Stimulated activated CD8-positive, alpha-beta memory T cell treated with anti-CD3 and anti-CD28 coated beads, Interleukin-2, amount 100 ng/mL, for 1 hour (primary cell): Measurements from ENCODE around the gene SPTBN5.

Source experiments
- DNase-seq, 2 donors: peaks; one replicate each; pipeline ENCODE4 v3.0.0-alpha.2; 2020; ENCODE audit warnings: low read depth in 2 of 2

SPTBN5 gene

DNA sequence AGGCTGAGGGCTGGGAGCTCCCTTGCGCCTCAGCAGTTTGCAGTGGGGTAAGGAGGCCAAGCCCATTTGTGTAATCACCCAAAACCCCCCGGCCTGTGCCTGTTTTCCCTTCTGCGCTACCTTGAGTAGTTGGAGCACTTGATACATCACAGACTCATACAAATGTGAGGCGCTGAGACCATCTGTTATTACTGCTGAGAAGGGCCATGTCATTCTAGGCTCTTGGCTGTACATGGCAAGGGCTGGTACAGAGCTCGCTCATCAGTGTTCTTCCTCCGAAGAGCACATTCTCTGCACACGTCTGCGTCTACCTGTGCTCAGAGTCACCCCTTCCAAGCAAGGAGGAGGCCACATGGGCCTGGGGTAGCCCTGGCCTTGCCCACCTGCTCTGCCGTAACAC, 45.9 kb downstream of the SPTBN5 start:
- DNase-seq = no peak

GRCh38 chr15:41847206-41847605, 46.6 kb downstream of the SPTBN5 start:
- no peak for DNase-seq

- DNase-seq = no peak
These were observed 49.0 kb downstream of the SPTBN5 start for GRCh38 chr15:41844814-41845213.

DNA sequence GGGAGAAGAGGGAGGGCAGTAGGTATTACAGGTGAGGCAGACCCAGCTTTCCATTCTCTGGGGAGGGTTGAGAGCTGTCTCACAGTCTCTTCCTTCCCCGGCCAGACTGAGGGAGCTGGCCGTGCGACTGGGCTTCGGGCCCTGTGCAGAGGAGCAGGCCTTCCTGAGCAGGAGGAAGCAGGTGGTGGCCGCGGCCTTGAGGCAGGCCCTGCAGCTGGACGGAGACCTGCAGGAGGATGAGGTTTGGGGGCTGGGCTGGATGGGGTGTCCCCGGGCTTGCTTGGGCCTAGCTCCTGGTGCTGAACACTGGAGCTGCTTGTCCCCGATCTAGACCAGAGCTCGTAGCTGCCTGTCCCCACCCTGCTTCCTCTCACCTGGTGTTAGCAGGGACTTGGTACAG, 50.3 kb downstream of the SPTBN5 start:
- DNase-seq = no peak

- DNase-seq = no peak
These were observed 51.6 kb downstream of the SPTBN5 start for GRCh38 chr15:41842229-41842628.

DNA sequence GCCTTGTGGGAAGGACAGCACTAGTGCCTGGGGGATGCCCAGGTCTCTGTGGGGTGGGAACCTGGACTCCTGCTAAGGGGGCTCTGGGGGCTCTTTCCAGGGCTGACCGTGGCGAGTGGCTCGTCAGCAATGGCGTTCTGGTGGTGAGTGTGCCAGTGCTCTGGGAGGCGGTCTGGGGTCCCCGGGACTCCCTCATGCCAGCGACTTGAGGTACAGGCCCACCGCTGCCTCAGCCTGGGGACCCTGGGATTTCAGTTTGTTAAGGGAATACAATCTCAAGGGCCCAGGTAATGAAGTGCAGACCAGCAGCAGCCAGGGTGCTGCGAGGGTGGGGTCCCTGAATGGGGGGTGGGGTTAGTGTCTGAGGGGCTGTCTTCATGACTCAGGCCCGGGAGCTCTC, 52.7 kb downstream of the SPTBN5 start:
- DNase-seq = no peak

- DNase-seq = no peak
These were observed 53.2 kb downstream of the SPTBN5 start for GRCh38 chr15:41840673-41841072.

- no peak for DNase-seq
These were observed 53.9 kb downstream of the SPTBN5 start for GRCh38 chr15:41839781-41840491.

DNA sequence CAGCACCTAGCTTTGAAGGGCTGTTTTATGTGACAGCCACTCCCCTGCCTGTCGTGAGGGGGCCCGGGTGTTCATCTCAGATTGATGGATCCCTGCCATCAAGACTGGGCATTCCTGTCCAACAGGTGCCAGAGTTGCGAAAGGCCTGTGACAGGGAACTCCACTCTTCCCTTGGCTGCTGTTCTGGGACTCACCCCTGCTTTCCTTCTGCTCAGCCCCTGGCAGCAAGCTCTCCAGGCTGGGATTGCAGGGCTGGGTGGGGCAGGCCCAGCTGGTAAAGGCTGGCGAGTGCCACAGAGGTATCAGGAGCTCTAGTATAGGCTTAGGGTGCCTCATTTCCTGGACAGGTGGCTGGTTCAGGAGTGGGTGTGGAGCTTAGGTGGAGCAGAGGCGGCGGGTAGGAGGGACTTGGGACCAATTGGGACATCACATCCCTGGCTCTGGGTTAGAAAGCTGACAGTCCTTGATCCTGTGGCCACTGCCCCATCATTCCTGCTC, 55.4 kb downstream of the SPTBN5 start, which contains the start of gene PLA2G4B:
Gene PLA2G4B, plus strand, starts transcription at position 448 of the 498 bp plus-strand sequence. CDS start 67 bp downstream, outside the sequence.
- no peak for DNase-seq

DNA sequence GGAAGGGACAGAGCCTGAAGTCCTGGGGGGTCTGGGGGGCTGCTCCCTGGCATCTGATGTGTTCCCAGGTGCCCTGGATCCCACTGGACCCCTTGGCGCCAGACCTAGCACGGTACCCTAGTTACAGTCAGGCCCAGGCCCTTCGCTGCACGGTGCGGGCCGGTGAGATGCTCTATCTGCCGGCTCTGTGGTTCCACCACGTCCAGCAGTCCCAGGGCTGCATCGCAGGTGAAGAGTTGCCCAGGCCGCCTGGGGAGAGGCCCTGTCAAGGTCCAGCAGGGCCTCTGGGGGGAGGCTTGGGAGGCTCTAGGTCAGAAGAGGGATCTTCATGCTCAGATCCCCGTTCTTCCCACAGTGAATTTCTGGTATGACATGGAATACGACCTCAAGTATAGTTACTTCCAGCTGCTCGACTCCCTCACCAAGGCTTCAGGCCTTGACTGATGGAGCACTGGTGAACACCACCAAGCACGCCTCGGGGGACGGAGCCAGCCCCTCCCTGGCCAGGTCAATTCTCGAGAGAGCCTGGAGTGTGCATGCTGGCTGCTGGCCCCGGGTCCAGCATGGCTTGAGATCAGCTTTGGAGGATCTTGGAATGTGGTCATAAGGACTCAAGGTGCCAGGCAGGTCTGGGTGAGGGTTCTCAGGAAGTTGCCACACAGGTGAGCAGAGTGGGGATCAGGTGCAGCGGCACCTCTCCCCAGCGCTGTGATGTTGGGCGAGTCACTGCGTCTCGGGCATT, 57.0 kb downstream of the SPTBN5 start:
- no peak for DNase-seq

- DNase-seq = no peak
These were observed 57.8 kb downstream of the SPTBN5 start for GRCh38 chr15:41836073-41836472.

- DNase-seq = no peak
These were observed 59.8 kb downstream of the SPTBN5 start for GRCh38 chr15:41834096-41834495.

DNA sequence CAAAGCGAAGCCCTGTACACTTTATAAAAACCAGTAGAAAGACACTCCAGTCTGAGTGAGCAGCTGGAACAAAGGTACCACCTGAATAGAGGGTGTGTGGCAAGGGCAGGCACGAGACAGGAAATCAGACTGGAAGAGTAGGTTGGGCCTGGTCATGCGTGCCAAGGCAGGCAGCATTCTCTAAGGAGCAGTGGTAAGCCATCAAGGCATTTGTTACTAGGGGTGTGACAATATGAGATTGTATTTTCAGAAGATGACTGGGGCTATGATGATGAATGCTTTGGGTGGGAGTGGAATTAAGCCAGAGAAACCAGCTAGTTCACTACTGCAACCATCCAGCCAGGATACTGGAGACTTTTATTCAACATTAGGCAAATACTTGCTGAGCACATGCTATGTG, 61.0 kb downstream of the SPTBN5 start:
- DNase-seq = no peak

DNA sequence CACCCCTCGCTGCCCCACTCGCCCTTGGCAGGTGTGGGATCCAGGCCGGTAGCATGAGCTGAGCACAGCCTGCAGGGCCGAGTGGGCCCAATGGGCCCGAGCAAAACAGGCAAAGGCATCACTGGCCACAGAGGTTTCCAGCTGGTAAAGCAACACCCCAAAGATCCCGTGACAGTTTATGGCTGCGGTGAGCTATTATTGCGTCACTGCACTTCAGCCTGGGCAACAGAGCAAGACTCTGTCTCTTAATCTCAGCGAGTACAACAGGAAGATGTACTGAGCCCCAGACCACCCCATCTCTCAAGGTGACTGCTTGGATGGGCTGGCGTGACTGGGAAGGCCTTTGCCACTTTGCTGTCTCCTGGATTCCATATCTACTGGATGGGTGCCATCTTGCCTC, 61.6 kb downstream of the SPTBN5 start:
- DNase-seq = no peak

DNA sequence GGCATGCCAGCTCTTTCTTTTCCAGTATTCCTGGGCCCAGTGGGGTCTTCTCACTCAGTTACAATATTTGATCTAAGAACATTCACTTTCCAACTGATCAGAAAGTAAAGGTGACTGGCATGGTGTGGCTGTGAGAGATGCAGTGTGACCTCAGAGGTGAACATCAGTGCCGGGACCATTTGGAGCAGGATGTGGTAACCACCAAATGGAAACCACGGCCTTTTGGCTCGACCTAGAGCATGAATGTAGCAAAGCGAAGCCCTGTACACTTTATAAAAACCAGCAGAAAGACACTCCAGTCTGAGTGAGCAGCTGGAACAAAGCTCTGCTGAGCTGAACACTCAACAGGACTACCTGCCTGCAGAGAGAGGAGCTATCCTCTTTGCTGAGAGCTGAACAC, 62.6 kb downstream of the SPTBN5 start:
- DNase-seq = peak in 1 of 2 donors; percentile 14

DNA sequence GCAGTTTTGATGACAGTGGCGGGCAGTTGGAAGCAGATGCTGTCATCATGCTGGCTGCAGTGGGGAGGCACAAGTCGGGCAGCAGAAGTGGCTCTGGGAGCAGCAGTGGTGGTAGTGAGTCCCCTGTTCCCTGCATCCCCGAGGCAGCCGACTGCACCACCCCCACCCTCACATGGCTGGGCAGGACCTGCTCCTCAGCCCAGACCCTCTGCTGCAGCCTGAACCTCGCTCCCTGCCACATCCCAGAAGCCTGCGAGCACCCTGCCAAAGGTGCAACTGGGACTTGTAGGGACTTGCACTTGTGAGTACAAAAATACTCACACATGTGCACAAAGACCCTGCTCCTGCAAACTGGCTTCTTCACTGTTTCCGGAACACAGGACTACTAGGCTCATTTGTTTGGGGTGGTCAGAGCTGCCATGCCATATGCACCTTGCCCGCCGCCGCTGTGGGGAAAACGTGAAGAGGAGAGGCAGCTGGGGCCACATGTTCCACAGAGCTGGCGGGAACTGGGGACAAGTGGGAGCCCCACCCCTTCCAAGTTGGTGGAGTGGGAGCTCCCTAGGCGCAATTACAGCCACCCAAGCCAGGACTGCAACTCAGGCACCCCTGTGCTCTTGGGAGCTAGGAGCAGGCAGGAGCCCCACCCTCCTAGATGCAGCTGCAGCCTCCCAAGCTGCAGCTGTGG, 63.8 kb downstream of the SPTBN5 start:
- no peak for DNase-seq

GRCh38 chr15:41828807-41829141, 65.1 kb downstream of the SPTBN5 start:
- DNase-seq = no peak

GRCh38 chr15:41827880-41828806, 65.7 kb downstream of the SPTBN5 start, which contains the start of gene JMJD7:
TSS of gene JMJD7 (plus strand) at chr15:41828092. CDS start at chr15:41828125, 33 bp downstream.
- peak; percentile 92 to 97 for DNase-seq

GRCh38 chr15:41827290-41827879, 66.5 kb downstream of the SPTBN5 start:
- no peak for DNase-seq

DNA sequence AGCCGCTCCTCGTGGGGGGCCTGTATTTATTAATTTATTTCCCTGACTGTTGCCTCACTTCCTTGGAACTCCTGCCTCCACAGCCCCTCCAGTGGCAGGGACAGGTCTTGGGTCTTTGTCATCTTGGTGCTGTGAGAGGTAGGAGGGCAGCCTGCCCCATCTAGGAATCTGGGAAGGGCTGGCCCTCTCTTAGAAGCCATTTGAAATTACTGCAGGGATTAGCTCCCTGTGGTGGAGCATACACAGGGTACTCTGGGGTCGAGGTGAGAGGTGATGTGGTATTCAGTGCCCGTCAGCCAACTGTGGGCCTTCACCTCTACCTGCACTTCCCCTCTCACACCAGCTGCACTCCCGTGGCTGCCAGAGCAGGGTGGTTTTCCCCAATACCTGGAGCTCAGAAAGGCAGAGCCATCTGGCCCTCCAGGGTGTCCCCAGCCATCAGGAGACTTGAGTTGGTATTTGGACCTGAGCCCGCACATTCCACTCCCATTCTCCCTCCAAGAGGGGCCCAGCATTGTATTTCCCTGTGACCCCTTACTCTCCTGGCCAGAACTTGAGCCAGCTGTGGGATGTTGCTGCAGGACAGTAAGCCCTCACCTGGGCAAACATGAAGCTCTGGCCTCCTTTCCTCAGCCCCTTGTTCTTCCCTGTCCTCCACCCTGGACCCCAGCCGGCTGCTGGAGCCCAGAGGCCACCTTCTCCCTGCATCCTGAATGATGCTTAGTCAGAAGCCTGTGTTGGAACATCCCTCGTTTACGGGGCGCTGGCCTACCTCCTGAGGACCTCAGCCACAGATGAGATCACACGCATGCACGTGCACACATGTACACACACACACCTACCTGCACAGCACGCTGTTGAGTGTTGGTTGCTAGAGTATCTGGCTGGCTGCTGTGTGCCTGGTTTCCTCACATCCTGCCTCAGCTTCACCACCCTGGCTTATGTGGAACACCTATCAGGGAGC, 68.0 kb downstream of the SPTBN5 start:
- DNase-seq = no peak
